Upper lobe of left lung (tissue), 4 donors: ENCODE results near the gene MATCAP1.

Source experiments
- CTCF ChIP-seq, 6 experiments: fragments of 450-650 bp in 4 of 6; fragments of 200-600 bp in 2 of 6; sonication (generic) in 2 of 6; IDR thresholded peaks; one replicate each; pipeline ENCODE4 v1.5.1; 2016 to 2019; ENCODE audit warnings: antibody characterized with exemption in 6 of 6
- EP300 ChIP-seq, 4 donors: sonication (generic); formaldehyde crosslinking; IDR thresholded peaks; one replicate each; pipeline ENCODE4 v1.5.1; 2017; ENCODE audit warnings: antibody characterized with exemption in 4 of 4, control low read depth in 2 of 4
- POLR2A ChIP-seq, 4 donors: fragments of 450-650 bp; IDR thresholded peaks; one replicate each; pipeline ENCODE4 v1.5.1; 2016 to 2017; ENCODE audit warnings: antibody characterized with exemption in 4 of 4, mild to moderate bottlenecking in 2 of 4
- POLR2AphosphoS5 ChIP-seq, 2 donors: sonication (generic); formaldehyde crosslinking; IDR thresholded peaks; one replicate each; pipeline ENCODE4 v1.5.1; 2017; ENCODE audit warnings: antibody characterized with exemption in 2 of 2

DNA sequence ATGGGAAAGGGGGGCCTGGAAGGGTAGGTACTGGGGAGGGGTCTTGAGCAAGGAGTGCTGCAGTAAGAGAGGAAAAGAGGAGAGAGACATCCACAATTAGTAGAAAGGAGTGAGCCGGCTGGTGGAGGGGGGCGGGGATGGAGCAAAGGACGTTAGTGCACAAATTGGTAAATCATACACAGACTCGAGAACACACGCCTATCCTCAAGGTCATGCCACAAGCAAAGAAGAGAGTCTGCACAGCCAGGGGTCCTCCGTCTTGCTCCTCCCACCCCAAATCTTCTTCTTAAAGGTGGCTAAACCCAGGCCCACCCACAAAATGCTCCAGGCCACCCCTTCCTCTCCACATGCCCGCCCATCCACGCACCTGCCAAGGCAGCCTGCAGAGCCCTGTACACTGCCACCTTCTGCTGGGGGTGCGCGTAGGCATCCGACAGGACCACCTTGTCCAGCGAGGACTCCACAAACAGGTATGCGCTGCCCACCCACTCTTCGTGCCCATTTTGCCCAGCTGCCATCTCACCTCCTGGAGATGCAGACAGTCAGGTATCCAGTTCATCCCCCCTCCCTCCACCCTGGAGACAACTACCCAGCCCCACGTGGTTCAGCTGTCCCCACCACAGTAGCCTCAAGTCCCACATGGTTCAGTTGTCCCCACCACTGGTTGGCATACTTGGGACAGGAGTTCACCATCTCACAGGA lies 27.5 kb downstream of the MATCAP1 start:
- no peak for TF ChIP-seq CTCF (IDR thresholded peaks at IDR 0.05)
- TF ChIP-seq POLR2AphosphoS5 (IDR thresholded peaks at IDR 0.05) = no peak
- TF ChIP-seq POLR2A (IDR thresholded peaks at IDR 0.05) = no peak
- TF ChIP-seq EP300 (IDR thresholded peaks at IDR 0.05) = no peak
